Left ventricle myocardium inferior (tissue), 1 donor: ENCODE data around the gene RCSD1. TPM values are rescaled to one million over a fixed set of nuclear protein-coding genes. Genes with fewer than 3 reads are reported as not detected.

Experiments used
- DNase-seq: peaks from one replicate; pipeline ENCODE4 v3.0.0-alpha.2; 2020
- H3K27ac ChIP-seq: fragments of 200-600 bp; replicated peaks from 2 replicates; pipeline ENCODE4 v1.8.0; 2021
- H3K27me3 ChIP-seq: fragments of 200-600 bp; 2 replicates; pipeline ENCODE4 v1.8.0; 2021; ENCODE audit warnings: low read depth
- H3K36me3 ChIP-seq: fragments of 200-600 bp; 2 replicates; pipeline ENCODE4 v1.8.0; 2021
- H3K4me1 ChIP-seq: fragments of 200-600 bp; 2 replicates; pipeline ENCODE4 v1.8.0; 2021
- H3K4me3 ChIP-seq: fragments of 200-600 bp; 2 replicates; pipeline ENCODE4 v1.8.0; 2021; ENCODE audit warnings: mild to moderate bottlenecking, moderate library complexity
- H3K9me3 ChIP-seq: fragments of 200-600 bp; replicated peaks from 2 replicates; pipeline ENCODE4 v1.8.0; 2021
- CTCF ChIP-seq: fragments of 200-600 bp; IDR thresholded peaks from 2 replicates; pipeline ENCODE4 v1.8.0; 2021; ENCODE audit warnings: antibody characterized with exemption, mild to moderate bottlenecking, borderline replicate concordance
- intact Hi-C: fragments of 100-400 bp; cut with micrococcal nuclease; formaldehyde crosslinking; loops from one replicate; pipeline ENCODE4 v1.11.0; 2022
- total RNA-seq: library from RNA; stranded (reverse); fragmentation: NEBNext Ultra II Directional; extraction: Animal tissue kit (Norgen Biotek cat#: 25700); gene quantifications from one replicate; pipeline ENCODE4 v1.2.1, GENCODE V29; 2021
- donor health status: DM: no; HTN: yes; CAD: no; lungs with severe emphysema.

Gene RCSD1
- total RNA-seq, 1 donor from 2014 or later: 42.7 TPM

GRCh38 chr1:167666416-167666815 is 36.4 kb downstream of the RCSD1 start:
- no peak for TF ChIP-seq CTCF
- Histone ChIP-seq H3K4me3 (no peak overlapping the region), H3K36me3 (no peaks in the 10 kb centered on the region), H3K27me3 (no peaks in the 10 kb centered on the region), H3K4me1 (peaks cover 99% of the 10 kb centered on the region), H3K9me3 (no peaks in the 10 kb centered on the region), H3K27ac (peak overlapping the region; percentile 83)
- intact Hi-C loops: no loop called here
- no peak for DNase-seq

GRCh38 chr1:167667536-167667935 is 37.5 kb downstream of the RCSD1 start:
- Histone ChIP-seq H3K9me3 (no peaks in the 10 kb centered on the region), H3K36me3 (no peaks in the 10 kb centered on the region), H3K4me3 (no peak overlapping the region), H3K27ac (peak overlapping the region; percentile 83), H3K4me1 (peaks cover 99% of the 10 kb centered on the region), H3K27me3 (no peaks in the 10 kb centered on the region)
- no peak for DNase-seq
- intact Hi-C loops: no loop called here
- no peak for TF ChIP-seq CTCF

GRCh38 chr1:167668108-167668507 is 38.1 kb downstream of the RCSD1 start:
- Histone ChIP-seq H3K9me3 (no peaks in the 10 kb centered on the region), H3K36me3 (no peaks in the 10 kb centered on the region), H3K27ac (peak overlapping the region; percentile 83), H3K4me3 (no peak overlapping the region), H3K27me3 (no peaks in the 10 kb centered on the region), H3K4me1 (peaks cover 98% of the 10 kb centered on the region)
- intact Hi-C loops: no loop called here
- no peak for DNase-seq
- no peak for TF ChIP-seq CTCF

GRCh38 chr1:167669209-167670124 is 39.4 kb downstream of the RCSD1 start:
- Histone ChIP-seq H3K4me1 (peaks cover 91% of the 10 kb centered on the region), H3K27ac (peak overlapping the region; percentile 83), H3K9me3 (no peaks in the 10 kb centered on the region), H3K4me3 (no peak overlapping the region), H3K36me3 (peaks cover 8% of the 10 kb centered on the region), H3K27me3 (no peaks in the 10 kb centered on the region)
- intact Hi-C loops: no loop called here
- TF ChIP-seq CTCF: no peak
- DNase-seq: no peak

- H3K27ac ChIP-seq: peak overlapping the region; percentile 83
- intact Hi-C loops: no loop called here
- H3K27me3 ChIP-seq: no peaks in the 10 kb centered on the region
- no peak overlapping the region for H3K4me3 ChIP-seq
- H3K9me3 ChIP-seq: no peaks in the 10 kb centered on the region
- no peak for DNase-seq
- H3K36me3 ChIP-seq: peaks cover 8% of the 10 kb centered on the region
- no peak for TF ChIP-seq CTCF
- peaks cover 81% of the 10 kb centered on the region for H3K4me1 ChIP-seq
These were observed 40.5 kb downstream of the RCSD1 start for GRCh38 chr1:167670563-167670962.
